ENCODE data around the gene MASP1.

MASP1 gene

DNA sequence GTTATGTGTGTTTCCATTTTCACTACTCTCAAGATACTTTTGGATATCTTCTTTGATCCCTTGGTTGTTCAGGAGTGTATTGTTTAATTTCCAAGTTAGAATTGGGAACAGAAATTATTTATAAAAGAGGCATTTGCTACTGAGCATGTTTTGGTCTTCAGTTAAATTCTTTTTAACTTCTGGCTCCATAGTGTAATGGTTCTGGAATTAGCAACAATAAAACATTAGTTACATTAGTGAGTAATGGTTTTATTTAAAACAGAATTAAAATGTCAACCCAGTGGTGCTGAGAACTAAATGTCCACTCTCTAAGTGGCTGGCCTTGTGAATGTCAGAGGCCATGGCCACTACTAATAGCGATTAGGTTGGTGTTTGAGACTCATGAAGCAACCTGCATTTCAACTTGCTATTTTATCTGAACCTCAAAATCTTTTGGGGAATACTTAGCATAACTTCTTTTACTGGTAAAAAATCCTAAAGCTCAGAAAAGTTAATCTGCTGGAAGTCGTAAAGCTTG, 19.5 kb upstream of the MASP1 start:
- no peak overlapping the region for H3K4me3 ChIP-seq
- no peaks in the 10 kb centered on the region for H3K4me1 ChIP-seq
- H3K27me3 ChIP-seq (ENCODE audit: low read depth), result peaks cover 23% of the 10 kb centered on the region
- in situ Hi-C loops (cut with MboI; ENCODE audit: low sequenced_read_pairs), result no loop called here
- H3K36me3 ChIP-seq (replicated peaks), result no peaks in the 10 kb centered on the region
- DNase-seq (ENCODE audit: low spot score in 2 of 2), result no peak
- H3K9me3 ChIP-seq, result no peaks in the 10 kb centered on the region

DNA sequence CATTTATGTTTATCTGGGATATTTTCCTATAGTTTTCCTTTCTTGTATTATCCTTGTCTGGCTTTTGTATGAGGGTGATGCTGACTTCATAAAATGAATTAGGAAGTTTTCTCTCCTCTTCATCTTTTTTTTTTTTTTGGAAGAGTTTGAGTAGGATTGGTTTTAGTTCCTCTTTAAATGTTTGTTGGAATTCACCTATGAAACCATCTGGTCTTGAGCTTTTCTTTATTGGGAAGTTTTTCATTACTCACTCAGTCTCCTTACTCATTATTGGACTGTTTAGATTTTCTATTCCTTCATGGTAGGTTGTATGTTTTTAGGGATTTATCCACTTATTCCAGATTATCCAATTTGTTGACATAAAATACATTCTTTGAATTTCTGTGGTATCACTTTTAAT, 18.7 kb upstream of the MASP1 start:
- Histone ChIP-seq H3K27me3 (ENCODE audit: low read depth) (peaks cover 15% of the 10 kb centered on the region; the same call in 1 of the 2 replicates), H3K4me3 (no peak overlapping the region), H3K36me3 (replicated peaks) (no peaks in the 10 kb centered on the region), H3K9me3 (no peaks in the 10 kb centered on the region), H3K4me1 (peaks cover 4% of the 10 kb centered on the region; the same call in 1 of the 2 replicates)
- in situ Hi-C loops (cut with MboI; ENCODE audit: low sequenced_read_pairs), result no loop called here
- no peak for DNase-seq (ENCODE audit: low spot score in 2 of 2)

DNA sequence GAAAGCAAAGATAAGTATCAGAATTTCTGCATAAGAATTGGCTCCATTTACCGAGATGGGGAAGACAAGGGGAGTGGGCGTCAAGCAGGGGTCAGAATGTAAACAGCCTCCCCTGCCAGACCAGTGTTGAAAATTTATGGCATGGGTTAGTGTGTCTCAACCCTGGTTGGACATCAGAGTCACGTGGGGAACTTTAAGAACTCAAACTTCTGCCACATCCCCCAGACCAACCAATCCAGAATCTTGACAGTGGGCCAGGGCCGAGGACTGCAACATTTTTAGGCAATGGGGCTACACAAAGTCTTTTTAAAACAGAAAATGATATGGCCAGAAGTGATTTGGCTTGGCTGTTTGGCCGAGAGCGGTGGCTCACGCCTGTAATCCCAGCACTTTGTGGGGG, 14.3 kb upstream of the MASP1 start:
- peak in 1 of 2 experiments; percentile 19 for DNase-seq (ENCODE audit: low spot score in 2 of 2)
- H3K36me3 ChIP-seq (replicated peaks), result no peaks in the 10 kb centered on the region
- in situ Hi-C loops (cut with MboI; ENCODE audit: low sequenced_read_pairs), result no loop called here
- H3K9me3 ChIP-seq, result no peaks in the 10 kb centered on the region
- peaks cover 4% of the 10 kb centered on the region; the same call in 1 of the 2 replicates for H3K4me1 ChIP-seq
- peaks cover 4% of the 10 kb centered on the region; the same call in 1 of the 2 replicates for H3K27me3 ChIP-seq (ENCODE audit: low read depth)
- no peak overlapping the region for H3K4me3 ChIP-seq

DNA sequence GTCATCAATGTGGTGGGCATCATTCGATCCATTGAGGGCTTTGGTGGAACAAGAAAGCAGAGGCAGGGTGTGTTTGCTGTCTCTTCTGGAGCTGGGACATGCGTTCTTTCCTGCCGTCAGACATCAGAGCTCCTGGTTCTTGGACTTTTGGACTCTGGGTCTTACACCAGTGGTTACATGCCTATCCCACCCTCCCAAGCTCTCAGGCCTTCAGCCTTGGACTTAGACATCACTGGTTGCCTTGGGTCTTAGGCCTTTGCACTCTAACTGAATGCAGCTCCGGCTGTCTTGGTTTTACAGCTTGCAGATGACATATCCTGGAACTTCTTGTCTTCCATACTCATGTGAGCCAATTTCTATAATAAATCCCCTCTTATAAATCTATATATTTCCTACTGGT, 8.1 kb upstream of the MASP1 start:
- Histone ChIP-seq H3K36me3 (replicated peaks) (no peaks in the 10 kb centered on the region), H3K9me3 (no peaks in the 10 kb centered on the region), H3K27me3 (ENCODE audit: low read depth) (no peaks in the 10 kb centered on the region), H3K4me3 (no peak overlapping the region), H3K4me1 (peaks cover 3% of the 10 kb centered on the region; the same call in 1 of the 2 replicates)
- in situ Hi-C loops (cut with MboI; ENCODE audit: low sequenced_read_pairs), result no loop called here
- DNase-seq (ENCODE audit: low spot score in 2 of 2), result no peak

GRCh38 chr3:187296911-187297310, 5.4 kb upstream of the MASP1 start:
- H3K9me3 ChIP-seq, result no peaks in the 10 kb centered on the region
- peaks cover 3% of the 10 kb centered on the region; the same call in 1 of the 2 replicates for H3K4me1 ChIP-seq
- no peaks in the 10 kb centered on the region for H3K27me3 ChIP-seq (ENCODE audit: low read depth)
- DNase-seq (ENCODE audit: low spot score in 2 of 2), result no peak
- no peak overlapping the region for H3K4me3 ChIP-seq
- in situ Hi-C loops (cut with MboI; ENCODE audit: low sequenced_read_pairs), result no loop called here
- no peaks in the 10 kb centered on the region for H3K36me3 ChIP-seq (replicated peaks)

GRCh38 chr3:187296058-187296457, 4.5 kb upstream of the MASP1 start:
- Histone ChIP-seq H3K27me3 (ENCODE audit: low read depth) (no peaks in the 10 kb centered on the region), H3K4me3 (no peak overlapping the region), H3K9me3 (no peaks in the 10 kb centered on the region), H3K36me3 (replicated peaks) (no peaks in the 10 kb centered on the region), H3K4me1 (peaks cover 3% of the 10 kb centered on the region; the same call in 1 of the 2 replicates)
- no peak for DNase-seq (ENCODE audit: low spot score in 2 of 2)
- in situ Hi-C loops (cut with MboI; ENCODE audit: low sequenced_read_pairs), result no loop called here

- in situ Hi-C loops (cut with MboI; ENCODE audit: low sequenced_read_pairs), result no loop called here
- H3K4me1 ChIP-seq, result peaks cover 3% of the 10 kb centered on the region; the same call in 1 of the 2 replicates
- peak; percentile 18 to 19 for DNase-seq (ENCODE audit: low spot score in 2 of 2)
- no peak overlapping the region for H3K4me3 ChIP-seq
- no peaks in the 10 kb centered on the region for H3K27me3 ChIP-seq (ENCODE audit: low read depth)
- no peaks in the 10 kb centered on the region for H3K36me3 ChIP-seq (replicated peaks)
- no peaks in the 10 kb centered on the region for H3K9me3 ChIP-seq
Measured at GRCh38 chr3:187295316-187296034, 3.9 kb upstream of the MASP1 start.

DNA sequence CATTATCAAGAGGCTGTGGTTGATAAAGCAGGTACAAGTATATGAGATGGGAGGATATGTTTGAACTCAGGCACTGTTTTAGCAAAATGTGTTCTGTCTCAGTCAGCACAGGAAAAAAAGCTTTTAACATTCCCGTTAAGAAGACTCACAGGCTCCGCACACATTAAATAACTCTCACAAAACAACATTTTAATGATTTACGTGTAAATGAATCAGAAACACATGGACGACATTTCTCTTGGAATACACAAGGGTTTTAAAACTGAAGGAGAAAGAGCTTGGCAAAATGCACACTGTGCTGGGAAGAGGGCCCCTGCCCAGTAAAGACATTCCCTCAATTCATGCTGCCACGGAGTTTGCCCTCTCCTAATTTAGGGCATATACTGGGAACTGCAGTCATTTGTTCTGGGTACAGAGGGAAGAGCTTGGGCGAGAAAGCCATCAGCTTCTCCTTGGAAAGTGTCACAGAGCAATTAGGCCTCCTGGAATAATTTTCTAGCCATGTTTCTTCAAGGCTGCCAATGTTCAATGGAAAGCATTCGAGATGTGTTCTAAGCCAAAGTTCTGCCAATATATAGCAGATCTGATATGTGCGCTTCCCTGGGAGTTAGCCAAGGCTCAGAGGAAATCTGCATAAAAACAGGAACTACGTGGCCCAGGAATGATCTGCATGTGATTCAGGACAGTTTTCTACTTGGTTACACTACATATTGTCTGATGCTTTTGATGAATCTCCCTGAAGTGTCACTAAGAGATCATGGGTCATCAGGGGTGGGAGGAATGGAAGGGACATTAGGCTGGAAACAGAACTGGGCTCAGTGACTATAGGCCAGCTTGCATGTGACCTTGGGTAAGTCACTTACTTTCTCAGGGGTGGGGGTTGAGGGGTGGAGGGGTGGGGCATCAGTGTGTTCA, 2.2 kb upstream of the MASP1 start:
- Histone ChIP-seq H3K9me3 (no peaks in the 10 kb centered on the region), H3K4me3 (no peak overlapping the region)
- in situ Hi-C loops (cut with MboI; ENCODE audit: low sequenced_read_pairs), result no loop called here

GRCh38 chr3:187292631-187293515, 1.3 kb upstream of the MASP1 start:
- in situ Hi-C loops (cut with MboI; ENCODE audit: low sequenced_read_pairs), result no loop called here
- DNase-seq (ENCODE audit: low spot score in 2 of 2), result no peak
- Histone ChIP-seq H3K9me3 (no peaks in the 10 kb centered on the region), H3K4me3 (no peak overlapping the region), H3K36me3 (replicated peaks) (no peaks in the 10 kb centered on the region), H3K4me1 (peaks cover 3% of the 10 kb centered on the region; the same call in 1 of the 2 replicates), H3K27me3 (ENCODE audit: low read depth) (no peaks in the 10 kb centered on the region)

More for the DNA sequence above, 2.2 kb upstream of the MASP1 start:
- Histone ChIP-seq H3K27me3 (ENCODE audit: low read depth) (no peaks in the 10 kb centered on the region), H3K4me1 (peaks cover 3% of the 10 kb centered on the region; the same call in 1 of the 2 replicates), H3K36me3 (replicated peaks) (no peaks in the 10 kb centered on the region)
- no peak for DNase-seq (ENCODE audit: low spot score in 2 of 2)

DNA sequence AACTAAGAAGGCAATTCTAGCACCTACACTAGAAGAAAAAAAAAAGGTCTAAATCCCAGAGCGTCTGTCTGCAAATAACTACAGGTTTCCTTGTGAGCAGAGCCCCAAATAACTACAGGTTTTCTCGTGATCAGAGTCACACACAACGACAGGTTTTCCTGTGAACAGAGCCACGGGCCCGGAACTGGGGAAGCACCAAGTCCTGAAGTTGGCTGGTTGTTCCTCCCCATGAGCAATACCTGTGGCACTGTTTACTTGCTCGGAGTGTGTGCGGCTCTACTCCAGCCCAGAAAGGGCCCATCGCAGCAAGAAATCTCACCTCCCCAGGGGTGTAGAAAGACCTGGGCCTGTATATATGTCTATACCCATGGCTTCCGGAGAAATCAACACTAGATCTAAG, 644 bp upstream of the MASP1 start:
- Histone ChIP-seq H3K36me3 (replicated peaks) (no peaks in the 10 kb centered on the region), H3K27me3 (ENCODE audit: low read depth) (no peaks in the 10 kb centered on the region), H3K9me3 (no peaks in the 10 kb centered on the region), H3K4me1 (peaks cover 3% of the 10 kb centered on the region; the same call in 1 of the 2 replicates), H3K4me3 (no peak overlapping the region)
- in situ Hi-C loops (cut with MboI; ENCODE audit: low sequenced_read_pairs), result no loop called here
- no peak for DNase-seq (ENCODE audit: low spot score in 2 of 2)

DNA sequence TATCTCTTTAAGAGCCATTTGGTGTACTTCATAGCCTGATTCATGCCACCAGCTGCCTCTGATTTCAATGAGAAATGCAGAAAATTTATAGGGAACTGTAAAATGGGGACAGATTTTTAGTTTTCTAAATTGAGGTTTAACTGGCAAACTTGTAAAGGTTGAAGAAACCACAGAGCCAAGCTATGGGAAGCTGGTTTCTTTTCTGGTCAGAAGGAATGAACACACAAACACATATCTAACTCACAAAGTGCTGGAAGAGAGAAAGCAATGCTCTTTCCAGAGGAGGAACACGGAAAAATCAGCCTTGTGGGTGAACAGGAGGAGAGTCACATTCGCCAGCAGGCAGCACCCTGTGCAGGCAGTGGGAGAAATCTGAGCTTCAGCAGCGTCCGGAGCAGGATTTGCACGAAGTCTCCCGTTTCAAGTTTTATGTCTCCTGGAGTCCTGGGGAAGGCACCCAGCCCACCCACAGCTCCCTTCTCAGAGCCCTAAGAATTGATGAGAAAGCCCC, 481 bp downstream of the MASP1 start:
- no peaks in the 10 kb centered on the region for H3K9me3 ChIP-seq
- H3K27me3 ChIP-seq (ENCODE audit: low read depth), result no peaks in the 10 kb centered on the region
- no peak overlapping the region for H3K4me3 ChIP-seq
- DNase-seq (ENCODE audit: low spot score in 2 of 2), result no peak
- peaks cover 3% of the 10 kb centered on the region; the same call in 1 of the 2 replicates for H3K4me1 ChIP-seq
- H3K36me3 ChIP-seq (replicated peaks), result no peaks in the 10 kb centered on the region
- in situ Hi-C loops (cut with MboI; ENCODE audit: low sequenced_read_pairs), result no loop called here

DNA sequence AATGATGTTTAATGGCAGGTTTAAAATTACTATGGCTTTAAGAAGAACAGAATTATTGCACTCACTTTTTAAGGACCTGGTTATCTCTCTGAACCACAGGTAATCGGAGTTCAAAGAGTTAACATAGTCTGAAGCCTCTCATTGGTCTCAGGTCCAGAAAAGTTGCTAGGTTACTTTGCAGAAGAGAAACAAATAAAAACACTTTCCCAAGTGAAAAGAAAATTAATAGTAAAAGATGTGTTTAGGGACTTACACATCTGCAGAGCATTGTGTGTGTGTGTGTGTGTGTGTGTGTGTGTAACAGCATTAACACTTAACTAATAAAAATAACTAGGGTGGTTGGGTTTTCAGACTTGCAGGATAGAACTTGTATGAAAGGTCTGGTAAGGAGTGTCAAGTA, 1.0 kb downstream of the MASP1 start:
- H3K27me3 ChIP-seq (ENCODE audit: low read depth), result no peaks in the 10 kb centered on the region
- DNase-seq (ENCODE audit: low spot score in 2 of 2), result no peak
- no peaks in the 10 kb centered on the region for H3K9me3 ChIP-seq
- H3K4me1 ChIP-seq, result no peaks in the 10 kb centered on the region
- in situ Hi-C loops (cut with MboI; ENCODE audit: low sequenced_read_pairs), result no loop called here
- no peaks in the 10 kb centered on the region for H3K36me3 ChIP-seq (replicated peaks)
- no peak overlapping the region for H3K4me3 ChIP-seq
